HEK293 (cell line): ENCODE measurements around the gene MADD.

ENCODE experiments used
- BCL11A ChIP-seq: fragments of 450-650 bp; formaldehyde crosslinking; IDR thresholded peaks from 2 replicates; pipeline ENCODE4 v1.5.1; 2016; ENCODE audit warnings: low read depth, missing biosample characterization, missing genetic modification characterization
- BCL11B ChIP-seq: fragments of 450-650 bp; formaldehyde crosslinking; IDR thresholded peaks from 2 replicates; pipeline ENCODE4 v1.5.1; 2016; ENCODE audit warnings: low read depth, missing biosample characterization, missing genetic modification characterization
- CTCF ChIP-seq: fragments of 450-650 bp; formaldehyde crosslinking; IDR thresholded peaks from 2 replicates; pipeline ENCODE4 v1.5.1; 2016; ENCODE audit warnings: missing biosample characterization, missing genetic modification characterization
- GLIS1 ChIP-seq: fragments of 450-650 bp; formaldehyde crosslinking; IDR thresholded peaks from 2 replicates; pipeline ENCODE4 v1.5.1; 2016; ENCODE audit warnings: missing biosample characterization, missing genetic modification characterization
- KLF7 ChIP-seq: fragments of 450-650 bp; formaldehyde crosslinking; IDR thresholded peaks from 2 replicates; pipeline ENCODE4 v1.5.1; 2016; ENCODE audit warnings: missing biosample characterization, missing genetic modification characterization, borderline replicate concordance
- KLF8 ChIP-seq: fragments of 450-650 bp; formaldehyde crosslinking; IDR thresholded peaks from 2 replicates; pipeline ENCODE4 v1.5.1; 2016; ENCODE audit warnings: missing biosample characterization, missing genetic modification characterization
- MEIS1 ChIP-seq: sonication (generic); formaldehyde crosslinking; IDR thresholded peaks from 2 replicates; pipeline ENCODE4 v1.8.1; 2022; ENCODE audit warnings: missing genetic modification reagents, mild to moderate bottlenecking, borderline replicate concordance
- TSHZ1 ChIP-seq: fragments of 450-650 bp; formaldehyde crosslinking; IDR thresholded peaks from 2 replicates; pipeline ENCODE4 v1.5.1; 2016; ENCODE audit warnings: missing biosample characterization, missing genetic modification characterization, borderline replicate concordance
- ZBTB21 ChIP-seq: fragments of 450-650 bp; formaldehyde crosslinking; IDR thresholded peaks from 2 replicates; pipeline ENCODE4 v1.5.1; 2017; ENCODE audit warnings: missing biosample characterization, missing genetic modification characterization
- ZBTB6 ChIP-seq: fragments of 450-650 bp; formaldehyde crosslinking; IDR thresholded peaks from 2 replicates; pipeline ENCODE4 v1.5.1; 2017; ENCODE audit warnings: missing biosample characterization, missing genetic modification characterization
- ZNF155 ChIP-seq: fragments of 450-650 bp; formaldehyde crosslinking; IDR thresholded peaks from 2 replicates; pipeline ENCODE4 v1.5.1; 2016; ENCODE audit warnings: missing biosample characterization, missing genetic modification characterization
- ZNF394 ChIP-seq: fragments of 450-650 bp; formaldehyde crosslinking; IDR thresholded peaks from 2 replicates; pipeline ENCODE4 v1.5.1; 2016; ENCODE audit warnings: missing biosample characterization, missing genetic modification characterization, mild to moderate bottlenecking, moderate library complexity, borderline replicate concordance
- ZNF530 ChIP-seq: fragments of 450-650 bp; formaldehyde crosslinking; IDR thresholded peaks from 2 replicates; pipeline ENCODE4 v1.5.1; 2016; ENCODE audit warnings: low read depth, missing biosample characterization, missing genetic modification characterization
- ZNF558 ChIP-seq: fragments of 450-650 bp; formaldehyde crosslinking; IDR thresholded peaks from 2 replicates; pipeline ENCODE4 v1.5.1; 2016; ENCODE audit warnings: missing biosample characterization, missing genetic modification characterization
- ZNF629 ChIP-seq: fragments of 450-650 bp; formaldehyde crosslinking; IDR thresholded peaks from 2 replicates; pipeline ENCODE4 v1.5.1; 2017; ENCODE audit warnings: missing biosample characterization, missing genetic modification characterization
- ZNF645 ChIP-seq: fragments of 450-650 bp; formaldehyde crosslinking; IDR thresholded peaks from 2 replicates; pipeline ENCODE4; 2016; ENCODE audit warnings: missing biosample characterization, missing genetic modification characterization
- ZNF692 ChIP-seq: fragments of 450-650 bp; formaldehyde crosslinking; IDR thresholded peaks from 2 replicates; pipeline ENCODE4 v1.5.1; 2016; ENCODE audit warnings: missing biosample characterization, missing genetic modification characterization
- ZNF776 ChIP-seq: fragments of 450-650 bp; formaldehyde crosslinking; IDR thresholded peaks from 2 replicates; pipeline ENCODE4 v1.5.0; 2017; ENCODE audit warnings: missing biosample characterization, missing genetic modification characterization, borderline replicate concordance
- ZNF830 ChIP-seq: fragments of 450-650 bp; IDR thresholded peaks from 2 replicates; pipeline ENCODE4 v1.5.0; 2018; ENCODE audit warnings: missing biosample characterization, missing genetic modification characterization, low read depth, mild to moderate bottlenecking, moderate library complexity
- ZSCAN23 ChIP-seq: fragments of 450-650 bp; formaldehyde crosslinking; IDR thresholded peaks from 2 replicates; pipeline ENCODE4 v1.5.1; 2016; ENCODE audit warnings: missing biosample characterization, missing genetic modification characterization
- ZSCAN4 ChIP-seq: fragments of 450-650 bp; formaldehyde crosslinking; IDR thresholded peaks from 2 replicates; pipeline ENCODE4 v1.5.1; 2017; ENCODE audit warnings: missing biosample characterization, missing genetic modification characterization
- ZXDB ChIP-seq: fragments of 450-650 bp; formaldehyde crosslinking; IDR thresholded peaks from 2 replicates; pipeline ENCODE4 v1.5.1; 2016; ENCODE audit warnings: missing biosample characterization, missing genetic modification characterization
- TF ChIP-seq, protein P1 (sequence below): fragments of 450-650 bp; formaldehyde crosslinking; IDR thresholded peaks from 2 replicates; pipeline ENCODE4 v1.5.1; 2016; ENCODE audit warnings: missing biosample characterization, missing genetic modification characterization, low read depth
- TF ChIP-seq, protein P2 (sequence below): fragments of 450-650 bp; formaldehyde crosslinking; IDR thresholded peaks from 2 replicates; pipeline ENCODE4 v1.5.1; 2016; ENCODE audit warnings: missing biosample characterization, missing genetic modification characterization

MADD gene

DNA sequence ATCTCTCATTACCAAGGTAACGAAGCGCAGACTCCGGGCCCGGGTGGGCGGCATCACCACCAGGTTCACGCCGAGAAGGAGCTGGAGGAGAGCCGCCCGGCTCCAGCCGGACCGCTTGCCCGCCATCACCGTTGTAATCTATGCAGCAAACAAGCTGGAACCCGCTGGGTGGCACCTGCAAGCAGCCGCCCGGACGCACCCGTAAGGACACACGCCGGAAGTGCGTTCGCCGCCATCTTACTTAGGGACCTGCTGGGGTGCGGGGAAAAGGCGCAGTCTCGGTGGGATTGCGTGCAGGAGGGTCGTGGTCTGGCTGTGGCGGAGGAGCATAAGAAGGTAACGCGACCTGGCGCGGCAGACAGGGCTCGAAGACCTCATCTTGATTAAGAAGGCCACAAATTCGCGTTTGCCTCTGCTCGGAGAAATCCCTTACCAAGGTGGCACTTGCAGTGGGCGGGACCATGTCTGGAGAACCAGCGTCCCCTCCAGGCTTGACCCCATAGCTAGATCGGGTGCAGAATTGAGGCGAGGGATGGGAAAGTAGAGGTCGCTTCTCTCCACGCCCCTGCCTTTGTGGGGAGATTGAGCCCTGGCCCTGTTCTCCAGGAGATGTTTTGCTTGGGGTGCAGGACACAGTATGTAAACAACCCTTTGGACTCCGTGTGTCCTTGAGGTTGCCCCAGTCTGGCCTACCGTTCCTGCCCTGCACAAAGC lies 21.1 kb upstream of the MADD start, which contains the start of gene ACP2 (continued):
- TF ChIP-seq CTCF (tag by site-specific recombination) (peak; percentile 65), ZNF692 (tag by site-specific recombination) (peak; percentile 82), ZXDB (tag by site-specific recombination) (peak; percentile 92), ZNF629 (tag by site-specific recombination) (peak; percentile 72), ZNF155 (tag by site-specific recombination) (no peak), KLF8 (tag by site-specific recombination) (peak; percentile 85), TSHZ1 (tag by site-specific recombination) (peak; percentile 45; the same call in 1 of the 2 replicates), ZBTB21 (tag by site-specific recombination) (peak; percentile 73), KLF7 (tag by site-specific recombination) (peak; percentile 89), GLIS1 (tag by site-specific recombination) (no peak), ZSCAN23 (0 out of 2 replicates have a peak, but pooled peaks have one; percentile 67), ZNF830 (tag by site-specific recombination) (no peak), ZNF558 (tag by site-specific recombination) (no peak), ZSCAN4 (peak; percentile 63), BCL11B (tag by site-specific recombination) (no peak), BCL11A (tag by site-specific recombination) (no peak), ZBTB6 (tag by site-specific recombination) (peak; percentile 34; the same call in 1 of the 2 replicates), ZNF394 (tag by site-specific recombination) (peak; percentile 85), ZNF530 (no peak), ZNF645 (tag by site-specific recombination) (no peak), MEIS1 (no peak), ZNF776 (no peak)
- TF ChIP-seq, protein P1, sequence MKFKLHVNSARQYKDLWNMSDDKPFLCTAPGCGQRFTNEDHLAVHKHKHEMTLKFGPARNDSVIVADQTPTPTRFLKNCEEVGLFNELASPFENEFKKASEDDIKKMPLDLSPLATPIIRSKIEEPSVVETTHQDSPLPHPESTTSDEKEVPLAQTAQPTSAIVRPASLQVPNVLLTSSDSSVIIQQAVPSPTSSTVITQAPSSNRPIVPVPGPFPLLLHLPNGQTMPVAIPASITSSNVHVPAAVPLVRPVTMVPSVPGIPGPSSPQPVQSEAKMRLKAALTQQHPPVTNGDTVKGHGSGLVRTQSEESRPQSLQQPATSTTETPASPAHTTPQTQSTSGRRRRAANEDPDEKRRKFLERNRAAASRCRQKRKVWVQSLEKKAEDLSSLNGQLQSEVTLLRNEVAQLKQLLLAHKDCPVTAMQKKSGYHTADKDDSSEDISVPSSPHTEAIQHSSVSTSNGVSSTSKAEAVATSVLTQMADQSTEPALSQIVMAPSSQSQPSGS (tag by site-specific recombination): no peak
- TF ChIP-seq, protein P2, sequence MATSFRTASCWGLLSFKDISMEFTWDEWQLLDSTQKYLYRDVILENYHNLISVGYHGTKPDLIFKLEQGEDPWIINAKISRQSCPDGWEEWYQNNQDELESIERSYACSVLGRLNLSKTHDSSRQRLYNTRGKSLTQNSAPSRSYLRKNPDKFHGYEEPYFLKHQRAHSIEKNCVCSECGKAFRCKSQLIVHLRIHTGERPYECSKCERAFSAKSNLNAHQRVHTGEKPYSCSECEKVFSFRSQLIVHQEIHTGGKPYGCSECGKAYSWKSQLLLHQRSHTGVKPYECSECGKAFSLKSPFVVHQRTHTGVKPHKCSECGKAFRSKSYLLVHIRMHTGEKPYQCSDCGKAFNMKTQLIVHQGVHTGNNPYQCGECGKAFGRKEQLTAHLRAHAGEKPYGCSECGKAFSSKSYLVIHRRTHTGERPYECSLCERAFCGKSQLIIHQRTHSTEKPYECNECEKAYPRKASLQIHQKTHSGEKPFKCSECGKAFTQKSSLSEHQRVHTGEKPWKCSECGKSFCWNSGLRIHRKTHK: no peak
